Esophagus (tissue), 2 donors: ENCODE data around the gene REEP6. TPM values are rescaled to one million over a fixed set of nuclear protein-coding genes. Genes with fewer than 3 reads are reported as not detected.

ENCODE experiments used
- H3K27ac ChIP-seq, 2 donors: one replicate each; pipeline ENCODE4 v1.5.1; 2013; ENCODE audit warnings: low read depth in 2 of 2, mild to moderate bottlenecking in 2 of 2, inconsistent platforms in 1 of 2, low read length in 1 of 2, moderate library complexity in 1 of 2
- H3K27me3 ChIP-seq, 2 donors: one replicate each; pipeline ENCODE4 v1.6.1; 2013; ENCODE audit warnings: low read length in 2 of 2, control low read depth in 1 of 2, mild to moderate bottlenecking in 1 of 2; ENCODE audit not compliant: insufficient read depth in 2 of 2, control insufficient read depth in 1 of 2
- H3K36me3 ChIP-seq, 2 donors: one replicate each; pipeline ENCODE4 v1.6.1; 2013; ENCODE audit warnings: low read length in 1 of 2; ENCODE audit not compliant: control insufficient read depth in 2 of 2, insufficient read depth in 2 of 2
- H3K4me1 ChIP-seq, 2 donors: one replicate each; pipeline ENCODE4 v1.6.1; 2013; ENCODE audit warnings: low read length in 1 of 2; ENCODE audit not compliant: control insufficient read depth in 2 of 2, insufficient read depth in 2 of 2
- H3K4me3 ChIP-seq, 2 donors: one replicate each; pipeline ENCODE4 v1.5.1; 2013; ENCODE audit warnings: low read length in 2 of 2, mild to moderate bottlenecking in 2 of 2, low read depth in 1 of 2, moderate library complexity in 1 of 2
- H3K9me3 ChIP-seq, 2 donors: one replicate each; pipeline ENCODE4 v1.6.1; 2013; ENCODE audit warnings: mild to moderate bottlenecking in 2 of 2, low read depth in 1 of 2, low read length in 1 of 2, moderate library complexity in 1 of 2; ENCODE audit not compliant: control insufficient read depth in 2 of 2, insufficient read depth in 1 of 2
- WGBS, 2 donors: extraction: QIAGEN DNeasy Blood & Tissue Kit; methylation state at CpG; one replicate each; pipeline ENCODE4 v1.1.7; 2013; 5-methylcytosine and 5-hydroxymethylcytosine counted together
- polyA plus RNA-seq, 2 donors: library from polyadenylated mRNA; stranded (reverse); fragments of 200-250 nt; gene quantifications; one replicate each; pipeline ENCODE4 v1.2.3, GENCODE V29; 2013
- donor health status: healthy with polysubstance abuse.
- donor health status: Bipolar disorder and iron deficiency.

REEP6 gene
- polyA plus RNA-seq, 2 donors, result 10.1 to 14.4 TPM

- peaks cover 6 to 26% of the 10 kb centered on the region in 2 donors for H3K4me1 ChIP-seq
- 89 to 93% methylated on average over 43 to 45 of the region's 45 CpGs for WGBS, 2 donors
- H3K9me3 ChIP-seq, result no peaks in the 10 kb centered on the region
- peaks cover 0 to 4% of the 10 kb centered on the region in 2 donors for H3K27me3 ChIP-seq
- no peak overlapping the region for H3K27ac ChIP-seq
- no peak overlapping the region for H3K4me3 ChIP-seq
- no peaks in the 10 kb centered on the region for H3K36me3 ChIP-seq
These were observed 15.3 kb downstream of the REEP6 start for GRCh38 chr19:1505991-1506881.

- WGBS, 2 donors, result 62 to 68% methylated on average over 23 of the region's 23 CpGs
- Histone ChIP-seq H3K27me3 (peaks cover 0 to 4% of the 10 kb centered on the region in 2 donors), H3K9me3 (no peaks in the 10 kb centered on the region), H3K36me3 (no peaks in the 10 kb centered on the region), H3K4me3 (no peak overlapping the region), H3K27ac (peak overlapping the region; percentile 75 to 88), H3K4me1 (peaks cover 11 to 31% of the 10 kb centered on the region in 2 donors)
These were observed 16.2 kb downstream of the REEP6 start for GRCh38 chr19:1507192-1507660.

- H3K9me3 ChIP-seq, result no peaks in the 10 kb centered on the region
- H3K36me3 ChIP-seq, result no peaks in the 10 kb centered on the region
- H3K4me1 ChIP-seq, result peaks cover 11 to 33% of the 10 kb centered on the region in 2 donors
- H3K4me3 ChIP-seq, result peak overlapping the region in 1 of 2 donors; percentile 34
- 1 to 2% methylated on average over 39 to 46 of the region's 46 CpGs for WGBS, 2 donors
- peak overlapping the region; percentile 75 to 88 for H3K27ac ChIP-seq
- H3K27me3 ChIP-seq, result peaks cover 0 to under 1% of the 10 kb centered on the region in 2 donors
These were observed 17.0 kb downstream of the REEP6 start for GRCh38 chr19:1507763-1508506.

GRCh38 chr19:1508507-1508856 lies 17.5 kb downstream of the REEP6 start:
- H3K9me3 ChIP-seq, result no peaks in the 10 kb centered on the region
- no peaks in the 10 kb centered on the region for H3K27me3 ChIP-seq
- H3K27ac ChIP-seq, result peak overlapping the region; percentile 36 to 75
- H3K4me1 ChIP-seq, result peaks cover 10 to 28% of the 10 kb centered on the region in 2 donors
- 25 to 32% methylated on average over 8 to 12 of the region's 12 CpGs for WGBS, 2 donors
- no peaks in the 10 kb centered on the region for H3K36me3 ChIP-seq
- H3K4me3 ChIP-seq, result peak overlapping the region in 1 of 2 donors; percentile 19

- H3K36me3 ChIP-seq, result no peaks in the 10 kb centered on the region
- WGBS, 2 donors, result 39 to 46% methylated on average over 11 of the region's 11 CpGs
- H3K27me3 ChIP-seq, result no peaks in the 10 kb centered on the region
- H3K27ac ChIP-seq, result peak overlapping the region; percentile 71 to 79
- peaks cover 5 to 24% of the 10 kb centered on the region in 2 donors for H3K4me1 ChIP-seq
- H3K4me3 ChIP-seq, result no peak overlapping the region
- H3K9me3 ChIP-seq, result no peaks in the 10 kb centered on the region
These were observed 18.8 kb downstream of the REEP6 start for GRCh38 chr19:1509602-1510441.

- H3K4me1 ChIP-seq, result peaks cover 5 to 24% of the 10 kb centered on the region in 2 donors
- H3K27ac ChIP-seq, result peak overlapping the region; percentile 71 to 79
- no peaks in the 10 kb centered on the region for H3K27me3 ChIP-seq
- H3K9me3 ChIP-seq, result no peaks in the 10 kb centered on the region
- peak overlapping the region in 1 of 2 donors; percentile 7 for H3K4me3 ChIP-seq
- WGBS, 2 donors, result 19 to 22% methylated on average over 17 to 25 of the region's 25 CpGs
- H3K36me3 ChIP-seq, result no peaks in the 10 kb centered on the region
These were observed 19.4 kb downstream of the REEP6 start for GRCh38 chr19:1510442-1510806.

- 33% methylated on average over 9 of the region's 9 CpGs for WGBS, 2 donors
- Histone ChIP-seq H3K9me3 (no peaks in the 10 kb centered on the region), H3K4me1 (peaks cover 5 to 24% of the 10 kb centered on the region in 2 donors), H3K36me3 (no peaks in the 10 kb centered on the region), H3K27ac (peak overlapping the region; percentile 59 to 71), H3K4me3 (peak overlapping the region in 1 of 2 donors; percentile 7), H3K27me3 (no peaks in the 10 kb centered on the region)
These were observed 19.8 kb downstream of the REEP6 start for GRCh38 chr19:1510807-1511206.

- peak overlapping the region; percentile 3 to 59 for H3K27ac ChIP-seq
- H3K4me3 ChIP-seq, result peak overlapping the region; percentile 34 to 58
- H3K9me3 ChIP-seq, result no peaks in the 10 kb centered on the region
- H3K36me3 ChIP-seq, result no peaks in the 10 kb centered on the region
- WGBS, 2 donors, result 37 to 50% methylated on average over 22 of the region's 22 CpGs
- no peaks in the 10 kb centered on the region for H3K27me3 ChIP-seq
- peaks cover 5 to 24% of the 10 kb centered on the region in 2 donors for H3K4me1 ChIP-seq
These were observed 20.6 kb downstream of the REEP6 start for GRCh38 chr19:1511318-1512317.
